ENCODE measurements around the gene ONECUT2.

The ONECUT2 gene

GRCh38 chr18:57475903-57476302 is 40.7 kb downstream of the ONECUT2 start:
- Histone ChIP-seq H3K27me3 (no peaks in the 10 kb centered on the region), H3K36me3 (no peaks in the 10 kb centered on the region), H3K9me3 (no peaks in the 10 kb centered on the region), H3K27ac (no peak overlapping the region), H3K4me1 (ENCODE audit: control insufficient read depth in 1 of 2, insufficient read depth in 1 of 2, low read depth in 1 of 2, low read length in 1 of 2) (no peaks in the 10 kb centered on the region), H3K4me3 (ENCODE audit: low read depth in 1 of 2, low read length in 1 of 2) (no peak overlapping the region)
- no peak for TF ChIP-seq CTCF (IDR thresholded peaks at IDR 0.05)

- Histone ChIP-seq H3K4me1 (ENCODE audit: control insufficient read depth in 1 of 2, insufficient read depth in 1 of 2, low read depth in 1 of 2, low read length in 1 of 2) (no peaks in the 10 kb centered on the region), H3K27me3 (peaks cover 6% of the 10 kb centered on the region), H3K27ac (no peak overlapping the region), H3K36me3 (no peaks in the 10 kb centered on the region), H3K9me3 (no peaks in the 10 kb centered on the region), H3K4me3 (ENCODE audit: low read depth in 1 of 2, low read length in 1 of 2) (no peak overlapping the region)
- no peak for TF ChIP-seq CTCF (IDR thresholded peaks at IDR 0.05)
Measured at GRCh38 chr18:57480733-57481132, 45.6 kb downstream of the ONECUT2 start.

GRCh38 chr18:57497372-57498294 is 62.5 kb downstream of the ONECUT2 start:
- Histone ChIP-seq H3K9me3 (no peaks in the 10 kb centered on the region), H3K4me1 (ENCODE audit: control insufficient read depth in 1 of 2, insufficient read depth in 1 of 2, low read depth in 1 of 2, low read length in 1 of 2) (no peaks in the 10 kb centered on the region), H3K27ac (no peak overlapping the region), H3K36me3 (no peaks in the 10 kb centered on the region), H3K27me3 (no peaks in the 10 kb centered on the region), H3K4me3 (ENCODE audit: low read depth in 1 of 2, low read length in 1 of 2) (no peak overlapping the region)
- no peak for TF ChIP-seq CTCF (IDR thresholded peaks at IDR 0.05)

- Histone ChIP-seq H3K9me3 (no peaks in the 10 kb centered on the region), H3K4me1 (ENCODE audit: control insufficient read depth in 1 of 2, insufficient read depth in 1 of 2, low read depth in 1 of 2, low read length in 1 of 2) (no peaks in the 10 kb centered on the region), H3K27me3 (no peaks in the 10 kb centered on the region), H3K36me3 (no peaks in the 10 kb centered on the region), H3K27ac (no peak overlapping the region), H3K4me3 (ENCODE audit: low read depth in 1 of 2, low read length in 1 of 2) (no peak overlapping the region)
- no peak for TF ChIP-seq CTCF (IDR thresholded peaks at IDR 0.05)
Measured at GRCh38 chr18:57498682-57499256, 63.6 kb downstream of the ONECUT2 start.

- H3K27ac ChIP-seq = no peak overlapping the region
- TF ChIP-seq CTCF (IDR thresholded peaks at IDR 0.05) = no peak
- H3K36me3 ChIP-seq = no peaks in the 10 kb centered on the region
- no peaks in the 10 kb centered on the region for H3K9me3 ChIP-seq
- H3K27me3 ChIP-seq = no peaks in the 10 kb centered on the region
- no peak overlapping the region for H3K4me3 ChIP-seq (ENCODE audit: low read depth in 1 of 2, low read length in 1 of 2)
- no peaks in the 10 kb centered on the region for H3K4me1 ChIP-seq (ENCODE audit: control insufficient read depth in 1 of 2, insufficient read depth in 1 of 2, low read depth in 1 of 2, low read length in 1 of 2)
Measured at GRCh38 chr18:57502624-57503023, 67.5 kb downstream of the ONECUT2 start.

Data from neutrophil (primary cell).